GM23338 (cell line): Measurements from ENCODE around the gene EXOC6. TPM values are rescaled to one million over a fixed set of nuclear protein-coding genes. Genes with fewer than 3 reads are reported as not detected.

Source experiments
- ATAC-seq: fragments of 200-7000 bp; cut with Tn5 transposase; 3 replicates; pipeline ENCODE4 v1.9.1; 2020
- DNase-seq: peaks from one replicate; pipeline ENCODE4 v3.0.0-alpha.2; 2015; ENCODE audit warnings: low spot score
- H2AFZ ChIP-seq: fragments of 200-600 bp; sonication (generic); 2 replicates; pipeline ENCODE4 v1.8.0; 2016; ENCODE audit warnings: antibody characterized with exemption, mild to moderate bottlenecking, moderate library complexity
- H3F3A ChIP-seq: fragments of 200-600 bp; sonication (generic); replicated peaks from 2 replicates; pipeline ENCODE4 v1.8.0; 2017; ENCODE audit warnings: antibody characterized with exemption, mixed run types, low read depth
- H3K27ac ChIP-seq: fragments of 200-600 bp; sonication (generic); 2 replicates; pipeline ENCODE4 v1.6.1; 2016; ENCODE audit warnings: low read depth
- H3K27me3 ChIP-seq: fragments of 200-600 bp; sonication (generic); 2 replicates; pipeline ENCODE4 v1.8.0; 2016; ENCODE audit warnings: mild to moderate bottlenecking, mixed run types, moderate library complexity; ENCODE audit not compliant: insufficient read depth
- H3K36me3 ChIP-seq: fragments of 200-600 bp; sonication (generic); 2 replicates; pipeline ENCODE4 v1.8.0; 2016; ENCODE audit warnings: mild to moderate bottlenecking; ENCODE audit not compliant: insufficient read depth
- H3K4me1 ChIP-seq: fragments of 200-600 bp; sonication (generic); 2 replicates; pipeline ENCODE4 v1.8.0; 2016; ENCODE audit warnings: mild to moderate bottlenecking, moderate library complexity; ENCODE audit not compliant: insufficient read depth
- H3K4me2 ChIP-seq: fragments of 200-600 bp; sonication (generic); 2 replicates; pipeline ENCODE4 v1.7.1; 2017; ENCODE audit warnings: mixed run types
- H3K4me3 ChIP-seq: fragments of 200-600 bp; sonication (generic); 2 replicates; pipeline ENCODE4 v1.6.1; 2016; ENCODE audit warnings: mixed run types
- H3K79me2 ChIP-seq: fragments of 200-600 bp; sonication (generic); replicated peaks from 2 replicates; pipeline ENCODE4 v1.8.0; 2017; ENCODE audit warnings: mild to moderate bottlenecking; ENCODE audit not compliant: insufficient read depth
- H3K9me2 ChIP-seq: fragments of 200-600 bp; sonication (generic); 2 replicates; pipeline ENCODE4 v1.8.0; 2017; ENCODE audit not compliant: insufficient read depth
- H4K20me1 ChIP-seq: fragments of 200-600 bp; sonication (generic); replicated peaks from 2 replicates; pipeline ENCODE4 v1.8.0; 2017; ENCODE audit warnings: mild to moderate bottlenecking; ENCODE audit not compliant: insufficient read depth
- H3K27ac Mint-ChIP-seq: 2 replicates; pipeline ENCODE4 v1.8.0; 2020; ENCODE audit warnings: inconsistent platforms, mild to moderate bottlenecking, moderate library complexity, mixed read lengths
- H3K27me3 Mint-ChIP-seq: 3 replicates; pipeline ENCODE4 v1.8.0; 2022; ENCODE audit warnings: low read depth, mild to moderate bottlenecking, moderate library complexity, mixed read lengths, inconsistent platforms; ENCODE audit not compliant: insufficient read depth, poor library complexity
- H3K36me3 Mint-ChIP-seq: 3 replicates; pipeline ENCODE4 v1.8.0; 2021; ENCODE audit warnings: low read depth, mild to moderate bottlenecking, inconsistent platforms, moderate library complexity, mixed read lengths
- H3K4me1 Mint-ChIP-seq: 3 replicates; pipeline ENCODE4 v1.8.0; 2020; ENCODE audit warnings: mild to moderate bottlenecking, inconsistent platforms, mixed read lengths
- H3K4me3 Mint-ChIP-seq: 3 replicates; pipeline ENCODE4 v1.8.0; 2021; ENCODE audit warnings: moderate library complexity, mild to moderate bottlenecking, inconsistent platforms, mixed read lengths
- H3K9me3 Mint-ChIP-seq: 3 replicates; pipeline ENCODE4 v1.8.0; 2020; ENCODE audit warnings: moderate library complexity, mild to moderate bottlenecking, inconsistent platforms, mixed read lengths
- CTCF ChIP-seq, 2 experiments: fragments of 200-600 bp in 1 of 2; sonication (generic) in 1 of 2; conservative IDR thresholded peaks; 2 replicates each; pipeline versions ENCODE4 v1.5.1 to v1.6.1; 2016 to 2017; ENCODE audit warnings: antibody characterized with exemption in 2 of 2, low read depth in 2 of 2, mild to moderate bottlenecking in 2 of 2, moderate library complexity in 1 of 2
- EZH2 ChIP-seq: fragments of 200-600 bp; sonication (generic); IDR thresholded peaks from one replicate; pipeline ENCODE4 v1.8.0; 2017; ENCODE audit warnings: antibody characterized with exemption, mild to moderate bottlenecking, low read depth; ENCODE audit not compliant: unreplicated experiment
- REST ChIP-seq: IDR thresholded peaks from one replicate; pipeline ENCODE4 v1.6.1; 2018; ENCODE audit warnings: antibody characterized with exemption; ENCODE audit not compliant: unreplicated experiment
- ZNF462 ChIP-seq: fragments of 250-450 bp; sonication (Bioruptor Pico); IDR thresholded peaks from 2 replicates; pipeline ENCODE4 v1.5.0; 2020; ENCODE audit warnings: mild to moderate bottlenecking, moderate library complexity
- polyA plus RNA-seq: library from polyadenylated mRNA; unstranded; fragments of >200 nt; fragmentation: Nextera tagmentation; extraction: Ambion mirVana; gene quantifications from 2 replicates; pipeline ENCODE4 v1.2.1, GENCODE V29; 2016
- total RNA-seq: library from RNA; depleted of rRNA; stranded (reverse); fragments of >200 nt; shearing (Covaris generic); gene quantifications from 2 replicates; pipeline ENCODE4 v1.2.3, GENCODE V29; 2014

EXOC6 gene
- total and polyA plus RNA-seq, 2 experiments from 2014 or later, result 5.0 to 6.0 TPM

GRCh38 chr10:93068411-93069244 lies 220.3 kb downstream of the EXOC6 start (continued):
- no peak for TF ChIP-seq REST

GRCh38 chr10:93069245-93069561 lies 220.9 kb downstream of the EXOC6 start:
- no peaks in the 10 kb centered on the region for H3K79me2 ChIP-seq
- H3K36me3 ChIP-seq, result no peaks in the 10 kb centered on the region
- no peak overlapping the region for H2AFZ ChIP-seq
- peaks cover under 1% of the 10 kb centered on the region; the same call in 2 of the 3 replicates for H3K9me3 Mint-ChIP-seq
- H3K36me3 Mint-ChIP-seq, result no peaks in the 10 kb centered on the region; the same call in 2 of the 3 replicates
- peak overlapping the region; percentile 67; the same call in 1 of the 3 replicates for H3K4me3 Mint-ChIP-seq
- H3K27me3 ChIP-seq, result peaks cover 100% of the 10 kb centered on the region
- H3K4me1 Mint-ChIP-seq, result peaks cover 45% of the 10 kb centered on the region
- H3K4me1 ChIP-seq, result peaks cover 39% of the 10 kb centered on the region
- DNase-seq, result no peak
- peaks cover 99% of the 10 kb centered on the region for H3K27me3 Mint-ChIP-seq
- peak overlapping the region; percentile 82 for H3K4me2 ChIP-seq
- H3K27ac Mint-ChIP-seq, result no peak overlapping the region
- no peaks in the 10 kb centered on the region for H3K9me2 ChIP-seq
- peaks cover 28% of the 10 kb centered on the region for H3F3A ChIP-seq
- H4K20me1 ChIP-seq, result peaks cover 21% of the 10 kb centered on the region
- TF ChIP-seq EZH2, result peak; percentile 91
- no peak for TF ChIP-seq ZNF462 (CRISPR knock-in tag)
- no peak for TF ChIP-seq CTCF (conservative IDR thresholded peaks at IDR 0.05; ENCODE audit: low read depth in 2 of 2)
- ATAC-seq, result no peak
- H3K4me3 ChIP-seq, result peak overlapping the region; percentile 54
- H3K27ac ChIP-seq, result no peak overlapping the region
